SK-N-SH treated with all-trans-retinoic acid at 6 μM for 48 hours (cell line): ENCODE data around the gene MS4A6A.

ENCODE experiments used
- BACH2 ChIP-seq: fragments of 250-450 bp; sonication (Bioruptor Pico); IDR thresholded peaks from 2 replicates; pipeline ENCODE4 v1.9.0; 2021; ENCODE audit warnings: mild to moderate bottlenecking, borderline replicate concordance
- CREB5 ChIP-seq: fragments of 250-450 bp; sonication (Bioruptor Pico); IDR thresholded peaks from 2 replicates; pipeline ENCODE4 v1.5.1; 2020; ENCODE audit warnings: low read depth, mild to moderate bottlenecking, moderate library complexity
- CSDC2 ChIP-seq: fragments of 250-450 bp; sonication (Bioruptor Pico); IDR thresholded peaks from 2 replicates; pipeline ENCODE4 v1.5.0; 2020; ENCODE audit warnings: mild to moderate bottlenecking, moderate library complexity
- GLIS3 ChIP-seq: fragments of 250-450 bp; sonication (Bioruptor Pico); IDR thresholded peaks from 2 replicates; pipeline ENCODE4 v1.5.0; 2020; ENCODE audit warnings: mild to moderate bottlenecking, moderate library complexity
- PATZ1 ChIP-seq: fragments of 250-450 bp; sonication (Bioruptor Pico); IDR thresholded peaks from 2 replicates; pipeline ENCODE4 v1.8.0; 2020; ENCODE audit warnings: mild to moderate bottlenecking, moderate library complexity, borderline replicate concordance
- SNAI2 ChIP-seq: fragments of 250-450 bp; sonication (Bioruptor Pico); IDR thresholded peaks from 2 replicates; pipeline ENCODE4 v1.5.0; 2020; ENCODE audit warnings: mild to moderate bottlenecking, moderate library complexity
- TCF4 ChIP-seq: fragments of 250-450 bp; sonication (Bioruptor Pico); IDR thresholded peaks from 2 replicates; pipeline ENCODE4 v1.8.0; 2021; ENCODE audit warnings: mild to moderate bottlenecking, moderate library complexity, borderline replicate concordance
- ZFP3 ChIP-seq: fragments of 250-450 bp; sonication (Bioruptor Pico); IDR thresholded peaks from 2 replicates; pipeline ENCODE4 v1.5.0; 2020; ENCODE audit warnings: mild to moderate bottlenecking, moderate library complexity

GRCh38 chr11:60129853-60130252 lies 53.0 kb downstream of the MS4A6A start:
- TF ChIP-seq CREB5 (CRISPR knock-in tag) (no peak), TCF4 (no peak), CSDC2 (CRISPR knock-in tag) (no peak), ZFP3 (CRISPR knock-in tag) (no peak), BACH2 (CRISPR knock-in tag) (no peak), PATZ1 (CRISPR knock-in tag) (no peak), GLIS3 (no peak), SNAI2 (CRISPR knock-in tag) (no peak)
